Keratinocyte (primary cell): ENCODE data around the gene XYLB. TPM values are rescaled to one million over a fixed set of nuclear protein-coding genes. Genes with fewer than 3 reads are reported as not detected.

Source experiments
- DNase-seq: peaks from one replicate; pipeline ENCODE4 v3.0.0-alpha.2; 2011; ENCODE audit warnings: low read depth, missing footprints, low spot score
- FAIRE-seq: peaks from 2 replicates; lab custom pipeline; 2011; peaks lifted over from hg19 to GRCh38; lab: Jason Lieb, UNC
- H2AFZ ChIP-seq: 2 replicates; pipeline ENCODE4 v1.6.0; 2012; ENCODE audit warnings: low read length, control low read depth, inconsistent platforms; ENCODE audit not compliant: control insufficient read depth
- H3K27ac ChIP-seq: 2 replicates; pipeline ENCODE4 v1.5.1; 2011; ENCODE audit warnings: low read length; ENCODE audit not compliant: control insufficient read depth, insufficient read depth
- H3K27me3 ChIP-seq: 3 replicates; pipeline ENCODE4 v1.6.0; 2011; ENCODE audit warnings: low read length; ENCODE audit not compliant: control insufficient read depth, insufficient read depth; ENCODE audit errors: extremely low read depth
- H3K36me3 ChIP-seq, 2 experiments: 2 replicates in 1 of 2; 3 replicates in 1 of 2; pipeline ENCODE4 v1.5.1; 2011; ENCODE audit warnings: low read length in 2 of 2, mild to moderate bottlenecking in 1 of 2; ENCODE audit not compliant: control insufficient read depth in 2 of 2, insufficient read depth in 2 of 2; ENCODE audit errors: extremely low read depth in 1 of 2
- H3K4me1 ChIP-seq: 3 replicates; pipeline ENCODE4 v1.5.1; 2011; ENCODE audit warnings: low read length; ENCODE audit not compliant: control insufficient read depth, insufficient read depth; ENCODE audit errors: extremely low read depth
- H3K4me2 ChIP-seq: 3 replicates; pipeline ENCODE4 v1.6.0; 2011; ENCODE audit warnings: low read depth, low read length; ENCODE audit not compliant: control insufficient read depth, insufficient read depth; ENCODE audit errors: extremely low read depth
- H3K4me3 ChIP-seq, 3 experiments: fragments of 200-600 bp in 1 of 3; sonication (generic) in 1 of 3; 2 replicates in 2 of 3; 3 replicates in 1 of 3; pipeline ENCODE4 v1.5.1; 2011 to 2016; ENCODE audit warnings: low read length in 3 of 3, mild to moderate bottlenecking in 3 of 3, control low read depth in 2 of 3, inconsistent platforms in 1 of 3, low read depth in 1 of 3, mixed read lengths in 1 of 3, mixed run types in 1 of 3, moderate library complexity in 1 of 3; ENCODE audit not compliant: control insufficient read depth in 2 of 3, insufficient read depth in 2 of 3; ENCODE audit errors: extremely low read depth in 1 of 3
- H3K79me2 ChIP-seq: 2 replicates; pipeline ENCODE4 v1.6.0; 2012; ENCODE audit warnings: low read length; ENCODE audit not compliant: control insufficient read depth, insufficient read depth
- H3K9ac ChIP-seq: 3 replicates; pipeline ENCODE4 v1.6.0; 2011; ENCODE audit warnings: low read length; ENCODE audit not compliant: control insufficient read depth, insufficient read depth; ENCODE audit errors: extremely low read depth
- H3K9me1 ChIP-seq: 3 replicates; pipeline ENCODE4 v1.6.0; 2011; ENCODE audit warnings: low read length; ENCODE audit not compliant: control insufficient read depth, insufficient read depth; ENCODE audit errors: extremely low read depth
- H3K9me3 ChIP-seq: 2 replicates; pipeline ENCODE4 v1.5.1; 2012; ENCODE audit warnings: low read depth, low read length; ENCODE audit not compliant: control insufficient read depth
- H4K20me1 ChIP-seq: 3 replicates; pipeline ENCODE4 v1.6.0; 2011; ENCODE audit warnings: low read length; ENCODE audit not compliant: control insufficient read depth, insufficient read depth; ENCODE audit errors: extremely low read depth
- CTCF ChIP-seq, 3 experiments: IDR thresholded peaks in 1 of 3; conservative IDR thresholded peaks in 1 of 3; optimal IDR thresholded peaks in 1 of 3; 2 replicates in 2 of 3; 3 replicates in 1 of 3; pipeline versions ENCODE3 to v1.5.1; 2011; ENCODE audit warnings: low read length in 3 of 3, mild to moderate bottlenecking in 3 of 3, moderate library complexity in 2 of 3, control low read depth in 1 of 3, inconsistent platforms in 1 of 3; ENCODE audit not compliant: insufficient read depth in 2 of 3; ENCODE audit errors: extremely low read depth in 1 of 3
- EZH2 ChIP-seq: IDR thresholded peaks from one replicate; pipeline ENCODE4 v1.6.1; 2012; ENCODE audit warnings: inconsistent platforms, mild to moderate bottlenecking, low read length, moderate library complexity
- dilution Hi-C: fragments of 300-500 bp; cut with MboI; formaldehyde crosslinking; loops from one replicate; pipeline ENCODE4 v1.7.0; 2020; ENCODE audit warnings: low sequenced_read_pairs; ENCODE audit not compliant: extremely low pct_ligation_motif_present
- polyA plus RNA-seq, 5 experiments: library from polyadenylated mRNA; depleted of rRNA in 3 of 5; stranded (reverse) in 3 of 5; stranded (forward) in 1 of 5; unstranded in 1 of 5; fragments of >200 nt; gene quantifications; 1 replicate in 1 of 5; 2 replicates in 3 of 5; 3 replicates in 1 of 5; pipeline versions ENCODE4 v1.2.1 to v1.2.3, GENCODE V29; 2011 to 2012; ENCODE audit warnings: missing spikeins in 2 of 5, low read depth in 1 of 5, low replicate concordance in 1 of 5

The XYLB gene
- polyA plus RNA-seq, 1 donor (not counting 4 experiments of a cell fraction or from before 2014, with no cell fraction given): 1.8 TPM

GRCh38 chr3:38365469-38366062 lies 19.0 kb downstream of the XYLB start:
- no peak overlapping the region for H2AFZ ChIP-seq
- dilution Hi-C loops: no loop called here
- no peak for FAIRE-seq
- H3K4me2 ChIP-seq: no peak overlapping the region
- H3K9me3 ChIP-seq: no peaks in the 10 kb centered on the region
- H3K36me3 ChIP-seq: peaks cover 0 to 3% of the 10 kb centered on the region in 2 experiments
- TF ChIP-seq CTCF (optimal IDR thresholded peaks at IDR 0.05 in 1 of 3, IDR thresholded peaks at IDR 0.05 in 1 of 3, conservative IDR thresholded peaks at IDR 0.05 in 1 of 3; ENCODE audit: extremely low read depth in 1 of 3, insufficient read depth in 2 of 3, low read length in 3 of 3) (no peak), EZH2 (no peak)
- no peaks in the 10 kb centered on the region for H4K20me1 ChIP-seq
- no peak overlapping the region for H3K4me3 ChIP-seq
- H3K79me2 ChIP-seq: no peaks in the 10 kb centered on the region
- DNase-seq: no peak
- no peak overlapping the region for H3K27ac ChIP-seq
- no peaks in the 10 kb centered on the region for H3K27me3 ChIP-seq
- no peaks in the 10 kb centered on the region for H3K4me1 ChIP-seq
- no peak overlapping the region for H3K9ac ChIP-seq
- no peaks in the 10 kb centered on the region for H3K9me1 ChIP-seq

GRCh38 chr3:38366082-38366481 lies 19.5 kb downstream of the XYLB start:
- H3K4me1 ChIP-seq: no peaks in the 10 kb centered on the region
- no peaks in the 10 kb centered on the region for H3K9me1 ChIP-seq
- no peak overlapping the region for H3K27ac ChIP-seq
- TF ChIP-seq CTCF (optimal IDR thresholded peaks at IDR 0.05 in 1 of 3, IDR thresholded peaks at IDR 0.05 in 1 of 3, conservative IDR thresholded peaks at IDR 0.05 in 1 of 3; ENCODE audit: extremely low read depth in 1 of 3, insufficient read depth in 2 of 3, low read length in 3 of 3): no peak
- TF ChIP-seq EZH2: no peak
- H3K4me3 ChIP-seq: no peak overlapping the region
- H2AFZ ChIP-seq: no peak overlapping the region
- peaks cover 0 to 3% of the 10 kb centered on the region in 2 experiments for H3K36me3 ChIP-seq
- H3K9me3 ChIP-seq: no peaks in the 10 kb centered on the region
- H3K27me3 ChIP-seq: no peaks in the 10 kb centered on the region
- DNase-seq: no peak
- H3K9ac ChIP-seq: no peak overlapping the region
- FAIRE-seq: no peak
- H4K20me1 ChIP-seq: no peaks in the 10 kb centered on the region
- no peak overlapping the region for H3K4me2 ChIP-seq
- dilution Hi-C loops: no loop called here
- H3K79me2 ChIP-seq: no peaks in the 10 kb centered on the region
